Measurements from ENCODE around the gene NUDT3.

DNA sequence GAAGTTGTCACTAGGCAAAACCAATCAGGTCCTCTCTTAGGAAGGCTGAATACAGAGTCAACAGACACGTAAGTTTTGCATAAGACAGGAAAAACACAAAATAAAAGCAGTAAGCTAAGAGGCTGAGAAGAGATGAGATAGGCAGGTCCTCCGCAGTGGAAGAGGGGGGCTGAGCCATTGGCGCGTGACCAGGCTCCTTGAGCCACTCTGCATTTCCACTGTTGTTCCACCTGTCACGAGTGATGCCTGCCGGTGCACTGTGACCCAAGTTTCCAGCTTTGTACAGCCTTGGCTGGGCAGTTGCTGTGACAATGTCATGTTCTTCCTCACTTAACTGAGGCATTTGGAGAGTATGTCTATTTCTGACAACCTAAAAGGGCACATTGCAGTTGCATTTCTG lies 58.6 kb downstream of the NUDT3 start:
- TF ChIP-seq JUNB (IDR thresholded peaks at IDR 0.05; ENCODE audit: unreplicated experiment) (no peak), CTCF (conservative IDR thresholded peaks at IDR 0.05; ENCODE audit: low read depth in 2 of 2) (no peak), EZH2 (IDR thresholded peaks at IDR 0.05; ENCODE audit: low read depth, unreplicated experiment) (no peak)
